K562 (cell line): Measurements from ENCODE around the gene CATSPER1. TPM values are rescaled to one million over a fixed set of nuclear protein-coding genes. Genes with fewer than 3 reads are reported as not detected.

Experiments
- AFF1 ChIP-seq, 2 experiments: fragments of 450-650 bp; IDR thresholded peaks; 2 replicates each; pipeline ENCODE4 v1.6.1; 2018; ENCODE audit warnings: mild to moderate bottlenecking in 2 of 2, low read depth in 1 of 2; ENCODE audit not compliant: partially characterized antibody in 2 of 2
- CBX2 ChIP-seq: fragments of 200-600 bp; sonication (generic); IDR thresholded peaks from one replicate; pipeline ENCODE4 v1.6.1; 2012; ENCODE audit warnings: mild to moderate bottlenecking, low read length, inconsistent platforms; ENCODE audit not compliant: insufficient read depth, poor library complexity, severe bottlenecking
- CLOCK ChIP-seq: fragments of 250-450 bp; sonication (Bioruptor Pico); IDR thresholded peaks from 2 replicates; pipeline ENCODE4 v1.4.0; 2020; ENCODE audit warnings: mild to moderate bottlenecking, moderate library complexity, borderline replicate concordance
- COPS2 ChIP-seq: fragments of 450-650 bp; conservative IDR thresholded peaks from 2 replicates; pipeline ENCODE4 v1.6.1; 2016; ENCODE audit warnings: mild to moderate bottlenecking, moderate library complexity
- E2F3 ChIP-seq: fragments of 250-450 bp; sonication (Bioruptor Pico); IDR thresholded peaks from 2 replicates; pipeline ENCODE4 v1.4.0; 2020; ENCODE audit warnings: mild to moderate bottlenecking
- E2F8 ChIP-seq: fragments of 450-650 bp; IDR thresholded peaks from 2 replicates; pipeline ENCODE4 v1.7.1; 2018; ENCODE audit warnings: mild to moderate bottlenecking, low read depth; ENCODE audit not compliant: partially characterized antibody
- HSF4 ChIP-seq: fragments of 250-450 bp; sonication (Bioruptor Pico); IDR thresholded peaks from 2 replicates; pipeline ENCODE4 v2.1.2; 2022; ENCODE audit warnings: mild to moderate bottlenecking, moderate library complexity, borderline replicate concordance
- KHSRP ChIP-seq: fragments of 450-650 bp; IDR thresholded peaks from 2 replicates; pipeline ENCODE4 v1.6.1; 2017
- KLF6 ChIP-seq: fragments of 250-450 bp; sonication (Bioruptor Pico); IDR thresholded peaks from 2 replicates; pipeline ENCODE4 v1.4.0; 2020; ENCODE audit warnings: mild to moderate bottlenecking, moderate library complexity, borderline replicate concordance
- MLX ChIP-seq, 2 experiments: fragments of 450-650 bp in 1 of 2; sonication (generic) in 1 of 2; formaldehyde crosslinking; conservative IDR thresholded peaks; 2 replicates each; pipeline versions ENCODE4 v1.4.0 to v1.8.1; 2020 to 2022; ENCODE audit warnings: mild to moderate bottlenecking in 1 of 2, missing genetic modification reagents in 1 of 2
- RBFOX2 ChIP-seq: fragments of 200-400 bp; formaldehyde crosslinking; IDR thresholded peaks from 2 replicates; pipeline ENCODE4 v1.6.1; 2017; ENCODE audit warnings: low read depth, mild to moderate bottlenecking, low read length, moderate library complexity
- SAFB ChIP-seq: fragments of 200-400 bp; formaldehyde crosslinking; IDR thresholded peaks from 2 replicates; pipeline ENCODE4 v1.6.1; 2017; ENCODE audit warnings: low read depth, low read length, borderline replicate concordance
- ZBTB1 ChIP-seq: sonication (generic); formaldehyde crosslinking; IDR thresholded peaks from 2 replicates; pipeline ENCODE4 v1.8.1; 2023; ENCODE audit warnings: missing genetic modification reagents, low read depth, mild to moderate bottlenecking, borderline replicate concordance
- ZNF232 ChIP-seq: sonication (generic); formaldehyde crosslinking; IDR thresholded peaks from 2 replicates; pipeline ENCODE4 v1.8.0; 2022; ENCODE audit warnings: mild to moderate bottlenecking, missing genetic modification reagents
- ZNF24 ChIP-seq: fragments of 450-650 bp; IDR thresholded peaks from 2 replicates; pipeline ENCODE4 v1.6.1; 2016
- ZNF695 ChIP-seq: fragments of 450-650 bp; formaldehyde crosslinking; IDR thresholded peaks from 2 replicates; pipeline ENCODE4 v1.4.0; 2020; ENCODE audit warnings: mild to moderate bottlenecking, moderate library complexity
- ZNF764 ChIP-seq: fragments of 250-450 bp; sonication (Bioruptor Pico); IDR thresholded peaks from 2 replicates; pipeline ENCODE4 v1.4.0; 2020; ENCODE audit warnings: low read depth, mild to moderate bottlenecking, moderate library complexity
- polyA plus RNA-seq, 8 experiments: library from polyadenylated mRNA; depleted of rRNA in 4 of 8; stranded (reverse) in 5 of 8; unstranded in 3 of 8; fragments of >200 nt; fragmentation: Nextera tagmentation in 2 of 8; fragmentation: Illumina TruSeq in 1 of 8; extraction: Ambion mirVana in 2 of 8; extraction: Trizol in 1 of 8; gene quantifications; 2 replicates each; pipeline versions ENCODE4 v1.2.1 to v1.2.3, GENCODE V29; 2011 to 2014; ENCODE audit warnings: inconsistent platforms in 1 of 8, missing spikeins in 1 of 8
- total RNA-seq, 7 experiments: library from RNA; depleted of rRNA in 6 of 7; stranded (reverse); fragments of >200 nt in 6 of 7; fragmentation: Illumina TruSeq in 2 of 7; extraction: Trizol in 2 of 7; gene quantifications; 2 replicates each; pipeline versions ENCODE4 v1.2.1 to v1.2.3, GENCODE V29; 2011 to 2021; ENCODE audit warnings: low replicate concordance in 1 of 7

The CATSPER1 gene
- total and polyA plus RNA-seq, 9 of the 15 experiments (the other 6 are each of a cell fraction or from before 2014, with no cell fraction given) = 0.21 to 3.3 (median 0.76) TPM

- TF ChIP-seq ZNF764 (CRISPR knock-in tag) (no peak), COPS2 (no peak), ZNF232 (CRISPR knock-in tag) (no peak), ZNF695 (CRISPR knock-in tag) (no peak), HSF4 (no peak), ZNF24 (no peak), MLX (CRISPR knock-in tag; conservative IDR thresholded peaks at IDR 0.05) (no peak), ZBTB1 (CRISPR knock-in tag) (no peak), E2F8 (no peak), SAFB (no peak), E2F3 (no peak), CBX2 (no peak), RBFOX2 (no peak), KHSRP (no peak), KLF6 (0 out of 2 replicates have a peak, but pooled peaks have one; percentile 20), AFF1 (IDR thresholded peaks at IDR 0.05; ENCODE audit: low read depth in 1 of 2, partially characterized antibody in 2 of 2) (no peak), CLOCK (no peak)
These were observed 42.8 kb upstream of the CATSPER1 start (continued) for GRCh38 chr11:66068923-66069714.
